HG03378 (cell line): ENCODE data around the gene CA7.
"Not testable (repeated sequence)": the region's sequence is repeated elsewhere in the genome, so short reads cannot be mapped to it uniquely, and the experiment has no call there.

Source experiments
- ATAC-seq: cut with Tn5 transposase; IDR thresholded peaks from one replicate; pipeline ENCODE4 v1.9.1; 2021; ENCODE audit warnings: mild to moderate bottlenecking, moderate library complexity; ENCODE audit not compliant: unreplicated experiment

Gene CA7

GRCh38 chr16:66895999-66896398, 51.8 kb downstream of the CA7 start:
- ATAC-seq, result no peak

DNA sequence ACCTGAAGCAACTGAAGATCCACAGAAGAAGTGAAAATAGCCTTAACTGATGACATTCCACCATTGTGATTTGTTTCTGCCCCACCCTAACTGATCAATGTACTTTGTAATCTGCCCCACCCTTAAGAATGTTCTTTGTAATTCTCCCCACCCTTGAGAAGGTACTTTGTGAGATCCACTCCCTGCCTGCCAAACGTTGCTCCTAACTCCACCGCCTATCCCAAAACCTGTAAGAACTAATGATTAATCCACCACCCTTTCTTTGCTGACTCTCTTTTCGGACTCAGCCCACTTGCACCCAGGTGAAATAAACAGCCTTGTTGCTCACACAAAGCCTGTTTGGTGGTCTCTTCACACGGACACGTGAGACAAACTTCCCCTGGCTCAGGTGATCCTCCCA, 52.5 kb downstream of the CA7 start:
- not testable (repeated sequence) for ATAC-seq

DNA sequence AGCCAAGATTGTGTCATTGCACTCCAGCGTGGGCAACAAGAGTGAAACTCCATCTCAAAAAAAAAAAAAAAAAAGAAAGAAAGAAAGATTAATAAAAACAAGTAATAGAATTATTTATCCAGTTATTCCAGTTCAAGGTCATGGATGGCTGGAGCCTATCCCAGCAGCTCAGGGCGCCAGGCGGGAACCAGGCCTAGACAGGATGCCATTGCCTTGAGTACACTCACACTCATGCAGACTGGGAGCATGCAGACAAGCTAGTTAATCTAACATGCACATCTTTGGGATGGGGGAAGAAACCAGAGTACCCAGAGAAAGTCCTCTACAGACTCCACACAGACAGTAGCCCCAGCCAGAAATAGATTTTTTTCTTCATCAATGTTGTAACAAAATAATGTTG, 54.0 kb downstream of the CA7 start:
- no peak for ATAC-seq

DNA sequence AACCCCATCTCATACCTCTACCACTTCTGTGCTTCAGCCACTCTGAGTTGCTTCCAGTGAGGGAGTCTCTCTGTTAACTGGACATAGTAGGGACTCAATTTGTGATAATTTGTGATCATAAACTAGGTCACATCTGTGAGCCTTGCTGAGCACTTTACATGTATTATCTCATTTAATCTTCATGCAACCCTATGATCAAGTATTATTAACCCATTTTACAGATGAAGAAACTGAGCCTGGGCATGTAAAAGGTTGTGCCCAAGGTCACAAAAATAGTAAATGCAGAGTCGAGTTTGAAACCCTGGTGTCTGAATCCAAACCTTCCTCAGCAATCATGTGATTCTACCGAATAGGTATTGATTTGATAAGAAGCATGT, 54.7 kb downstream of the CA7 start:
- ATAC-seq, result no peak

GRCh38 chr16:66899310-66899944, 55.2 kb downstream of the CA7 start:
- ATAC-seq, result no peak

- ATAC-seq, result no peak
Measured at GRCh38 chr16:66899945-66900710, 55.9 kb downstream of the CA7 start.

DNA sequence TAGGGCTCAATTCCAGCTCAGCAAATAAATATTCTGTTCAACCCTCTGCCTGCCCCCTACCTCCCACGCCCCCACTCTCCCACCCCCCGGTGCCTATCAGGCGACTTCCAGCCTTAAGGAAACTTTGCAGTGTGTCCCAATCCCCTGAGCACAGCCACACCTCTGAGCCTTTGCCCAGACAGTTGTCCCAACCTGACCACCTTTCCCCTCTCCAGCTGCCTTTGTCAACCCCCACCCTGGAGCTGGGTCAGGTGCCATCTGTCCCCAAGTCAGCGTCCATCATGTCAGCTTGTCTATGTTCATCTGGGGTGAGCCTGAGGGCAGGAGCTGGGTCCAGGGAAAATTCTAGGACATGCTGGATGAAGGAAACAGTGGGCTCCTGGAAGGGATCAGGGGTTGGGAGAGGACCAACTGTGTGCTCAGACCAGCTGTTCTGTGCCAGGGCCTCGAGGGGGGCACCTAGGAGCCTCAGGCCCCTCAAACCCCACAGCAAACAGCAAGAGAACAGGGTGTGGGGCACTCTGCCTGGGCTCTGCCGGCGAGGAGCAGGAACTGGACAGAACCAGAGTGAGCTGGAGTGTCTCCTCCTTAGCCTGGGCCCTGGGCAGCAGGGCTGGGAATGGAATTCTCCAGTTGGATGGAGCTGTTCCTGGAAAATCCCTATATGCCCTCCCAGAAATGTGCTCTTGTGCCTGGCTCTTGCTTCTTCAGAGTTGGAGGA, 56.7 kb downstream of the CA7 start:
- ATAC-seq, result no peak

- ATAC-seq, result no peak
Measured at GRCh38 chr16:66901626-66902025, 57.4 kb downstream of the CA7 start.

- ATAC-seq, result no peak
Measured at GRCh38 chr16:66902648-66903543, 58.7 kb downstream of the CA7 start.
